SK-N-SH treated with all-trans-retinoic acid at 6 μM for 48 hours (cell line): Measurements from ENCODE around the gene USE1.

ENCODE experiments used
- CREB5 ChIP-seq: fragments of 250-450 bp; sonication (Bioruptor Pico); IDR thresholded peaks from 2 replicates; pipeline ENCODE4 v1.5.1; 2020; ENCODE audit warnings: low read depth, mild to moderate bottlenecking, moderate library complexity
- OSR1 ChIP-seq: fragments of 250-450 bp; sonication (Bioruptor Pico); IDR thresholded peaks from 2 replicates; pipeline ENCODE4 v1.8.0; 2022; ENCODE audit warnings: moderate library complexity, mild to moderate bottlenecking, inconsistent platforms
- PATZ1 ChIP-seq: fragments of 250-450 bp; sonication (Bioruptor Pico); IDR thresholded peaks from 2 replicates; pipeline ENCODE4 v1.8.0; 2020; ENCODE audit warnings: mild to moderate bottlenecking, moderate library complexity, borderline replicate concordance
- ZFP3 ChIP-seq: fragments of 250-450 bp; sonication (Bioruptor Pico); IDR thresholded peaks from 2 replicates; pipeline ENCODE4 v1.5.0; 2020; ENCODE audit warnings: mild to moderate bottlenecking, moderate library complexity
- ZNF565 ChIP-seq: fragments of 450-650 bp; formaldehyde crosslinking; conservative IDR thresholded peaks from 2 replicates; pipeline ENCODE4 v1.5.0; 2020; ENCODE audit warnings: low read depth, mild to moderate bottlenecking, moderate library complexity
- TF ChIP-seq, protein P1 (sequence below): fragments of 250-450 bp; sonication (Bioruptor Pico); IDR thresholded peaks from 2 replicates; pipeline ENCODE4 v1.8.0; 2021; ENCODE audit warnings: low read depth, mild to moderate bottlenecking, moderate library complexity, borderline replicate concordance
- TF ChIP-seq, protein P2 (sequence below): fragments of 250-450 bp; sonication (Bioruptor Pico); IDR thresholded peaks from 2 replicates; pipeline ENCODE4 v1.5.0; 2020; ENCODE audit warnings: mild to moderate bottlenecking, moderate library complexity

DNA sequence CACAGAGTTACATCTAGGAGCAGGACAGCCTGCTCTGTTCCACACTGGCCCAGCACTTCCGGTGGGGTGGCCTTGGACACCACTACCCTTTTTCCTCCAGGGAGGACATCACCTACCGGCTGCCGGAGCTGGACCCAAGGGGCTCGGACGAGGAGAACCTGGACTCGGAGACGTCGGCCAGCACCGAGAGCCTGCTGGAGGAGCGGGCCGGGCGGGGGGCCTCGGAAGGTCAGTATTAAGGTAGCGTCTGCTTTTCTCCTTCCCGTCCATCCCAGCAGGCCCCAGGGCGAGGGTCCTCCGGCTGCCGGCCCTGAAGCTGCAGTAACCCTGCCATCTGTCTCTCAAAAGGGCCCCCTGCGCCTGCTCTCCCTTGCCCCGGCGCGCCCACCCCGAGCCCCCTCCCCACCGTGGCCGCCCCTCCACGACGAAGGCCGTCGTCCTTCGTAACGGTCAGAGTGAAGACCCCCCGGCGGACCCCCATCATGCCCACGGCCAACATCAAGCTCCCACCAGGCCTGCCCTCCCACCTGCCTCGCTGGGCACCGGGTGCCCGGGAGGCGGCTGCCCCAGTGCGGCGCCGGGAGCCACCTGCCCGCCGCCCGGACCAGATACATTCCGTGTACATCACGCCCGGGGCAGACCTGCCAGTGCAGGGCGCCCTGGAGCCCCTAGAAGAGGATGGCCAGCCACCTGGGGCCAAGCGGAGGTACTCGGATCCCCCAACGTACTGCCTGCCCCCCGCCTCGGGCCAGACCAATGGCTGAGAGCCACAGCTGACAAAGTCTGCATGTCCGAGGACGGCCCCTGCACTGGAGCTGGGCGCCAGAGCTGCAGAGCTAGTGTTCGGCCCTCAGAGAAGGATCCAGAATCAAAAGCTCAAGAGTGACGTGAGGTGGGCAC is 3.4 kb upstream of the USE1 start:
- TF ChIP-seq OSR1 (CRISPR knock-in tag) (no peak), ZFP3 (CRISPR knock-in tag) (no peak), CREB5 (CRISPR knock-in tag) (no peak), PATZ1 (CRISPR knock-in tag) (no peak), ZNF565 (no peak)
- TF ChIP-seq, protein P1, sequence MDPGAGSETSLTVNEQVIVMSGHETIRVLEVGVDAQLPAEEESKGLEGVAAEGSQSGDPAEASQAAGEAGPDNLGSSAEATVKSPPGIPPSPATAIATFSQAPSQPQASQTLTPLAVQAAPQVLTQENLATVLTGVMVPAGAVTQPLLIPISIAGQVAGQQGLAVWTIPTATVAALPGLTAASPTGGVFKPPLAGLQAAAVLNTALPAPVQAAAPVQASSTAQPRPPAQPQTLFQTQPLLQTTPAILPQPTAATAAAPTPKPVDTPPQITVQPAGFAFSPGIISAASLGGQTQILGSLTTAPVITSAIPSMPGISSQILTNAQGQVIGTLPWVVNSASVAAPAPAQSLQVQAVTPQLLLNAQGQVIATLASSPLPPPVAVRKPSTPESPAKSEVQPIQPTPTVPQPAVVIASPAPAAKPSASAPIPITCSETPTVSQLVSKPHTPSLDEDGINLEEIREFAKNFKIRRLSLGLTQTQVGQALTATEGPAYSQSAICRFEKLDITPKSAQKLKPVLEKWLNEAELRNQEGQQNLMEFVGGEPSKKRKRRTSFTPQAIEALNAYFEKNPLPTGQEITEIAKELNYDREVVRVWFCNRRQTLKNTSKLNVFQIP (CRISPR knock-in tag): no peak
- TF ChIP-seq, protein P2, sequence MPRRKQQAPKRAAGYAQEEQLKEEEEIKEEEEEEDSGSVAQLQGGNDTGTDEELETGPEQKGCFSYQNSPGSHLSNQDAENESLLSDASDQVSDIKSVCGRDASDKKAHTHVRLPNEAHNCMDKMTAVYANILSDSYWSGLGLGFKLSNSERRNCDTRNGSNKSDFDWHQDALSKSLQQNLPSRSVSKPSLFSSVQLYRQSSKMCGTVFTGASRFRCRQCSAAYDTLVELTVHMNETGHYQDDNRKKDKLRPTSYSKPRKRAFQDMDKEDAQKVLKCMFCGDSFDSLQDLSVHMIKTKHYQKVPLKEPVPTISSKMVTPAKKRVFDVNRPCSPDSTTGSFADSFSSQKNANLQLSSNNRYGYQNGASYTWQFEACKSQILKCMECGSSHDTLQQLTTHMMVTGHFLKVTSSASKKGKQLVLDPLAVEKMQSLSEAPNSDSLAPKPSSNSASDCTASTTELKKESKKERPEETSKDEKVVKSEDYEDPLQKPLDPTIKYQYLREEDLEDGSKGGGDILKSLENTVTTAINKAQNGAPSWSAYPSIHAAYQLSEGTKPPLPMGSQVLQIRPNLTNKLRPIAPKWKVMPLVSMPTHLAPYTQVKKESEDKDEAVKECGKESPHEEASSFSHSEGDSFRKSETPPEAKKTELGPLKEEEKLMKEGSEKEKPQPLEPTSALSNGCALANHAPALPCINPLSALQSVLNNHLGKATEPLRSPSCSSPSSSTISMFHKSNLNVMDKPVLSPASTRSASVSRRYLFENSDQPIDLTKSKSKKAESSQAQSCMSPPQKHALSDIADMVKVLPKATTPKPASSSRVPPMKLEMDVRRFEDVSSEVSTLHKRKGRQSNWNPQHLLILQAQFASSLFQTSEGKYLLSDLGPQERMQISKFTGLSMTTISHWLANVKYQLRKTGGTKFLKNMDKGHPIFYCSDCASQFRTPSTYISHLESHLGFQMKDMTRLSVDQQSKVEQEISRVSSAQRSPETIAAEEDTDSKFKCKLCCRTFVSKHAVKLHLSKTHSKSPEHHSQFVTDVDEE (CRISPR knock-in tag): no peak
